H1 (cell line): ENCODE data around the gene DCP1A. TPM values are rescaled to one million over a fixed set of nuclear protein-coding genes. Genes with fewer than 3 reads are reported as not detected.

Experiments used
- CTCF ChIA-PET: fragments of 300-600 bp; sonication (Branson Sonifier 250); formaldehyde crosslinking; loops from one replicate; lab custom pipeline; 2021; ENCODE audit not compliant: partially characterized antibody; lab: Charles Lee
- POLR2A ChIA-PET: fragments of 300-600 bp; sonication (Branson Sonifier 250); formaldehyde crosslinking; loops from one replicate; lab custom pipeline; 2021; ENCODE audit warnings: inconsistent platforms; ENCODE audit not compliant: partially characterized antibody; lab: Charles Lee
- DNase-seq, 2 experiments: peaks; one replicate each; pipeline versions ENCODE4 v3.0.0 to v3.0.0-alpha.2; 2010 to 2022; ENCODE audit warnings: low spot score in 2 of 2, low read depth in 1 of 2, mixed read lengths in 1 of 2
- FAIRE-seq: peaks from 2 replicates; lab custom pipeline; 2011; peaks lifted over from hg19 to GRCh38; lab: Jason Lieb, UNC
- H2AFZ ChIP-seq: 2 replicates; pipeline ENCODE4 v1.8.1; 2012; ENCODE audit warnings: low read length, inconsistent platforms
- H2AK5ac ChIP-seq: 2 replicates; pipeline ENCODE4 v1.6.1; 2013; ENCODE audit warnings: low read depth, low read length
- H2BK120ac ChIP-seq: replicated peaks from 2 replicates; pipeline ENCODE3; 2013; ENCODE audit warnings: low read depth, low read length, inconsistent platforms
- H2BK12ac ChIP-seq: 2 replicates; pipeline ENCODE4 v1.6.1; 2013; ENCODE audit warnings: low read depth, low read length
- H2BK15ac ChIP-seq: 2 replicates; pipeline ENCODE4 v1.6.1; 2013; ENCODE audit warnings: low read length
- H2BK20ac ChIP-seq: 2 replicates; pipeline ENCODE4 v1.6.1; 2013; ENCODE audit warnings: low read length
- H2BK5ac ChIP-seq: 2 replicates; pipeline ENCODE4 v1.6.1; 2013; ENCODE audit warnings: low read depth, low read length
- H3K14ac ChIP-seq: 2 replicates; pipeline ENCODE4 v1.6.1; 2013; ENCODE audit warnings: inconsistent platforms; ENCODE audit not compliant: insufficient read length
- H3K18ac ChIP-seq: 2 replicates; pipeline ENCODE4 v1.6.1; 2013; ENCODE audit warnings: low read length; ENCODE audit errors: extremely low read depth
- H3K23ac ChIP-seq: 2 replicates; pipeline ENCODE4 v1.6.1; 2013; ENCODE audit warnings: inconsistent platforms; ENCODE audit not compliant: insufficient read length
- H3K23me2 ChIP-seq: 2 replicates; pipeline ENCODE4 v1.6.1; 2013; ENCODE audit warnings: low read depth, low read length
- H3K27ac ChIP-seq: 2 replicates; pipeline ENCODE4 v1.6.1; 2011; ENCODE audit warnings: low read depth, low read length, inconsistent platforms
- H3K27me3 ChIP-seq, 4 experiments: replicated peaks in 1 of 4; 1 replicate in 1 of 4; 2 replicates in 3 of 4; pipeline versions ENCODE4 v1.6.1 to v1.8.1; 2011 to 2013; ENCODE audit warnings: low read length in 3 of 4, mild to moderate bottlenecking in 3 of 4, inconsistent platforms in 2 of 4, mixed read lengths in 2 of 4, moderate library complexity in 1 of 4; ENCODE audit not compliant: control insufficient read depth in 3 of 4, insufficient read depth in 3 of 4; ENCODE audit errors: extremely low read depth in 1 of 4
- H3K36me3 ChIP-seq, 4 experiments: 2 replicates each; pipeline versions ENCODE4 v1.6.1 to v1.8.1; 2011 to 2013; ENCODE audit warnings: mild to moderate bottlenecking in 4 of 4, low read length in 3 of 4, moderate library complexity in 2 of 4, control low read depth in 1 of 4, inconsistent platforms in 1 of 4; ENCODE audit not compliant: insufficient read depth in 4 of 4, control insufficient read depth in 2 of 4
- H3K4ac ChIP-seq: replicated peaks from 2 replicates; pipeline ENCODE3; 2013; ENCODE audit warnings: low read length, low read depth, mixed read lengths, inconsistent platforms; ENCODE audit not compliant: insufficient read length
- H3K4me1 ChIP-seq, 4 experiments: replicated peaks in 1 of 4; 1 replicate in 1 of 4; 2 replicates in 3 of 4; pipeline versions ENCODE4 v1.6.1 to v1.8.1; 2011 to 2013; ENCODE audit warnings: low read length in 3 of 4, inconsistent platforms in 2 of 4, mixed read lengths in 1 of 4; ENCODE audit not compliant: insufficient read depth in 4 of 4, control insufficient read depth in 3 of 4
- H3K4me2 ChIP-seq, 2 experiments: 2 replicates each; pipeline versions ENCODE4 v1.6.1 to v1.8.1; 2011 to 2013; ENCODE audit warnings: low read depth in 2 of 2, low read length in 2 of 2, control low read depth in 1 of 2, inconsistent platforms in 1 of 2, mild to moderate bottlenecking in 1 of 2; ENCODE audit not compliant: insufficient read depth in 1 of 2
- H3K4me3 ChIP-seq, 4 experiments: fragments of 200-600, 300-600 bp in 1 of 4; sonication (generic), shearing (Covaris generic), sonication (Bioruptor Twin) in 1 of 4; 2 replicates each; pipeline versions ENCODE4 v1.5.1 to v1.8.1; 2011 to 2016; ENCODE audit warnings: low read length in 4 of 4, low read depth in 3 of 4, control low read depth in 2 of 4, inconsistent platforms in 2 of 4, mild to moderate bottlenecking in 2 of 4, mixed read lengths in 1 of 4, moderate library complexity in 1 of 4; ENCODE audit not compliant: insufficient read depth in 2 of 4; ENCODE audit errors: extremely low read depth in 1 of 4
- H3K56ac ChIP-seq: replicated peaks from 2 replicates; pipeline ENCODE3; 2013; ENCODE audit warnings: low read depth, mild to moderate bottlenecking, mixed read lengths, low read length, inconsistent platforms; ENCODE audit not compliant: insufficient read length
- H3K79me1 ChIP-seq: 2 replicates; pipeline ENCODE4 v1.6.1; 2013; ENCODE audit warnings: low read depth, low read length, control low read depth
- H3K79me2 ChIP-seq, 2 experiments: 2 replicates each; pipeline versions ENCODE4 v1.6.1 to v1.8.1; 2012 to 2013; ENCODE audit warnings: low read length in 2 of 2, mild to moderate bottlenecking in 2 of 2, inconsistent platforms in 1 of 2; ENCODE audit not compliant: insufficient read depth in 2 of 2, control insufficient read depth in 1 of 2
- H3K9ac ChIP-seq, 4 experiments: replicated peaks in 1 of 4; 1 replicate in 1 of 4; 2 replicates in 3 of 4; pipeline versions ENCODE4 v1.6.1 to v1.8.1; 2011 to 2013; ENCODE audit warnings: low read depth in 3 of 4, low read length in 3 of 4, control low read depth in 2 of 4, mild to moderate bottlenecking in 2 of 4, moderate library complexity in 2 of 4, inconsistent platforms in 1 of 4; ENCODE audit errors: extremely low read depth in 1 of 4
- H3K9me3 ChIP-seq, 2 experiments: 2 replicates each; pipeline versions ENCODE4 v1.6.1 to v1.8.1; 2012 to 2013; ENCODE audit warnings: mild to moderate bottlenecking in 2 of 2, moderate library complexity in 2 of 2, control low read depth in 1 of 2, inconsistent platforms in 1 of 2, low read depth in 1 of 2, low read length in 1 of 2, mixed read lengths in 1 of 2; ENCODE audit not compliant: insufficient read depth in 2 of 2
- H4K20me1 ChIP-seq, 2 experiments: replicated peaks in 1 of 2; 2 replicates each; pipeline versions ENCODE3 to v1.8.1; 2011 to 2013; ENCODE audit warnings: inconsistent platforms in 2 of 2, low read length in 2 of 2, mild to moderate bottlenecking in 1 of 2; ENCODE audit not compliant: insufficient read depth in 2 of 2, control insufficient read depth in 1 of 2
- H4K5ac ChIP-seq: 2 replicates; pipeline ENCODE4 v1.6.1; 2013; ENCODE audit warnings: low read length, low read depth, mixed read lengths, inconsistent platforms; ENCODE audit not compliant: insufficient read length
- H4K8ac ChIP-seq: 2 replicates; pipeline ENCODE4 v1.8.0; 2013; ENCODE audit warnings: mild to moderate bottlenecking, moderate library complexity, low read length, inconsistent platforms; ENCODE audit not compliant: insufficient read depth; ENCODE audit errors: extremely low read depth
- H4K91ac ChIP-seq: replicated peaks from 2 replicates; pipeline ENCODE3; 2013; ENCODE audit warnings: low read length, mixed read lengths, inconsistent platforms; ENCODE audit not compliant: insufficient read length
- ASH2L ChIP-seq: fragments of 200-600, 300-600 bp; sonication (generic); IDR thresholded peaks from one replicate; pipeline ENCODE4 v1.7.1; 2017; ENCODE audit warnings: low read length
- BRCA1 ChIP-seq: IDR thresholded peaks from 2 replicates; pipeline ENCODE4 v1.6.1; 2012; ENCODE audit warnings: low read depth, low read length, improper control_type of control experiment
- CEBPB ChIP-seq: IDR thresholded peaks from 2 replicates; pipeline ENCODE4 v1.6.1; 2012; ENCODE audit warnings: low read depth, low read length
- E2F6 ChIP-seq: IDR thresholded peaks from 2 replicates; pipeline ENCODE4 v1.6.1; 2012; ENCODE audit warnings: inconsistent platforms
- EZH2 ChIP-seq: fragments of 200-600 bp; sonication (generic); IDR thresholded peaks from 2 replicates; pipeline ENCODE4 v1.7.1; 2012; ENCODE audit warnings: low read depth, mild to moderate bottlenecking, moderate library complexity, low read length, inconsistent platforms; ENCODE audit not compliant: severe bottlenecking
- GABPA ChIP-seq: IDR thresholded peaks from 2 replicates; pipeline ENCODE4 v1.6.1; 2011; ENCODE audit warnings: mild to moderate bottlenecking, low read length, moderate library complexity, borderline replicate concordance; ENCODE audit not compliant: insufficient read depth
- JUN ChIP-seq: IDR thresholded peaks from 2 replicates; pipeline ENCODE4 v1.6.1; 2011; ENCODE audit warnings: low read depth, mild to moderate bottlenecking, improper control_type of control experiment, low read length
- PHF8 ChIP-seq: fragments of 200-600 bp; sonication (generic); conservative IDR thresholded peaks from 2 replicates; pipeline ENCODE4 v1.7.1; 2012; ENCODE audit warnings: low read depth, mild to moderate bottlenecking, inconsistent platforms, low read length, moderate library complexity
- POLR2AphosphoS5 ChIP-seq: IDR thresholded peaks from 2 replicates; pipeline ENCODE4 v1.6.1; 2011; ENCODE audit warnings: low read depth, low read length
- RNF2 ChIP-seq: fragments of 200-900, 300-1000 bp; sonication (generic); IDR thresholded peaks from 2 replicates; pipeline ENCODE4 v1.7.1; 2016; ENCODE audit warnings: borderline replicate concordance, low read depth, mild to moderate bottlenecking, antibody characterized with exemption, low read length; ENCODE audit not compliant: poor library complexity, severe bottlenecking; ENCODE audit errors: missing control alignments
- SP2 ChIP-seq: IDR thresholded peaks from 2 replicates; pipeline ENCODE4 v1.6.1; 2012; ENCODE audit warnings: mild to moderate bottlenecking, low read length, inconsistent platforms
- TCF12 ChIP-seq: IDR thresholded peaks from 2 replicates; pipeline ENCODE4 v1.6.1; 2011; ENCODE audit warnings: low read depth, mild to moderate bottlenecking, low read length
- YY1 ChIP-seq: IDR thresholded peaks from 2 replicates; pipeline ENCODE4 v1.6.1; 2011; ENCODE audit warnings: low read depth, mild to moderate bottlenecking, low read length
- ZNF274 ChIP-seq: IDR thresholded peaks from 2 replicates; pipeline ENCODE4 v1.7.0; 2012; ENCODE audit warnings: low read length, borderline replicate concordance; ENCODE audit errors: extremely low read depth
- WGBS, 2 experiments: shearing (Covaris generic) in 1 of 2; methylation state at CpG; one replicate each; pipeline versions ENCODE4 v1.1.6 to v1.1.7; 2013 to 2015; ENCODE audit warnings: low lambda C conversion rate in 2 of 2, mixed read lengths in 2 of 2, inconsistent platforms in 1 of 2, low coverage in 1 of 2, missing lambda C conversion rate in 1 of 2; ENCODE audit not compliant: insufficient replicate concordance in 2 of 2, insufficient coverage in 1 of 2, insufficient read length in 1 of 2; ENCODE audit errors: extremely low coverage in 1 of 2, missing lambda C conversion rate in 1 of 2; 5-methylcytosine and 5-hydroxymethylcytosine counted together
- polyA plus RNA-seq, 7 experiments: library from polyadenylated mRNA; depleted of rRNA in 3 of 7; stranded (reverse) in 5 of 7; unstranded in 2 of 7; fragments of >200 nt in 5 of 7; fragments of 200-250 nt in 2 of 7; gene quantifications; 1 replicate in 5 of 7; 2 replicates in 1 of 7; 4 replicates in 1 of 7; pipeline versions ENCODE4 v1.2.1 to v1.2.3, GENCODE V29; 2011 to 2013; ENCODE audit warnings: missing spikeins in 2 of 7, mixed read lengths in 2 of 7
- total RNA-seq: library from RNA; stranded (reverse); fragmentation: NEBNext Ultra II Directional; extraction: Animal tissue kit (Norgen Biotek cat#: 25700); gene quantifications from 2 replicates; pipeline ENCODE4 v1.2.1, GENCODE V29; 2021

DCP1A gene
- total and polyA plus RNA-seq, 2 of the 8 experiments (the other 6 are each of a cell fraction or from before 2014, with no cell fraction given): 13.2 to 15.9 TPM

GRCh38 chr3:53379898-53380297 is 32.6 kb upstream of the DCP1A start:
- H3K9ac ChIP-seq: no peak overlapping the region
- H3K4me1 ChIP-seq: no peaks in the 10 kb centered on the region
- no peak overlapping the region for H2BK5ac ChIP-seq
- H3K23ac ChIP-seq: no peak overlapping the region
- no peaks in the 10 kb centered on the region for H3K9me3 ChIP-seq
- no peak overlapping the region for H4K8ac ChIP-seq
- 80% methylated on average over 1 of the region's 1 CpG; no CpG with 5 or more reads in 1 of the 2 experiments for WGBS, 2 experiments
- no peak overlapping the region for H3K27ac ChIP-seq
- H3K79me1 ChIP-seq: no peaks in the 10 kb centered on the region
- no peak overlapping the region for H4K5ac ChIP-seq
- H3K36me3 ChIP-seq: no peaks in the 10 kb centered on the region
- H3K4ac ChIP-seq: no peak overlapping the region
- H3K56ac ChIP-seq: no peak overlapping the region
- no peak overlapping the region for H2BK15ac ChIP-seq
- no peak overlapping the region for H3K4me3 ChIP-seq
- H3K27me3 ChIP-seq: no peaks in the 10 kb centered on the region
- no peak overlapping the region for H2BK20ac ChIP-seq
- H4K91ac ChIP-seq: no peak overlapping the region
- no peaks in the 10 kb centered on the region for H3K79me2 ChIP-seq
- no peaks in the 10 kb centered on the region for H4K20me1 ChIP-seq
- H2BK120ac ChIP-seq: no peak overlapping the region
- H2AK5ac ChIP-seq: no peak overlapping the region
- no peak overlapping the region for H2BK12ac ChIP-seq
- ChIA-PET CTCF (interaction anchor here (1.3 to 7.2 kb wide), 3 partner anchors 12 to 330 kb away, joined by 3 to 68 read pairs (median 4); partner anchors contain the start of gene CACNA1D), POLR2A (no interaction called here)
- no peak overlapping the region for H3K4me2 ChIP-seq
- FAIRE-seq: no peak
- no peaks in the 10 kb centered on the region for H3K23me2 ChIP-seq
- H3K14ac ChIP-seq: no peak overlapping the region
- DNase-seq: no peak
- 0 out of 2 replicates have a peak overlapping the region, but pooled peaks have one; percentile 4 for H2AFZ ChIP-seq
- no peak overlapping the region for H3K18ac ChIP-seq
- TF ChIP-seq CEBPB (no peak), EZH2 (no peak), ZNF274 (no peak), POLR2AphosphoS5 (no peak), YY1 (no peak), E2F6 (no peak), GABPA (no peak), BRCA1 (no peak), JUN (no peak), ASH2L (no peak), TCF12 (no peak), RNF2 (no peak), SP2 (no peak), PHF8 (no peak)
